Measurements from ENCODE around the gene SLC35A4. TPM values are rescaled to one million over a fixed set of nuclear protein-coding genes. Genes with fewer than 3 reads are reported as not detected.
A peak's percentile ranks its signal among the peaks of the same experiment; 100 is the strongest.
"Not testable (repeated sequence)": the region's sequence is repeated elsewhere in the genome, so short reads cannot be mapped to it uniquely, and the experiment has no call there.

Gene SLC35A4
- total RNA-seq, 2 experiments from 2014 or later: 61.8 to 65.4 TPM

DNA sequence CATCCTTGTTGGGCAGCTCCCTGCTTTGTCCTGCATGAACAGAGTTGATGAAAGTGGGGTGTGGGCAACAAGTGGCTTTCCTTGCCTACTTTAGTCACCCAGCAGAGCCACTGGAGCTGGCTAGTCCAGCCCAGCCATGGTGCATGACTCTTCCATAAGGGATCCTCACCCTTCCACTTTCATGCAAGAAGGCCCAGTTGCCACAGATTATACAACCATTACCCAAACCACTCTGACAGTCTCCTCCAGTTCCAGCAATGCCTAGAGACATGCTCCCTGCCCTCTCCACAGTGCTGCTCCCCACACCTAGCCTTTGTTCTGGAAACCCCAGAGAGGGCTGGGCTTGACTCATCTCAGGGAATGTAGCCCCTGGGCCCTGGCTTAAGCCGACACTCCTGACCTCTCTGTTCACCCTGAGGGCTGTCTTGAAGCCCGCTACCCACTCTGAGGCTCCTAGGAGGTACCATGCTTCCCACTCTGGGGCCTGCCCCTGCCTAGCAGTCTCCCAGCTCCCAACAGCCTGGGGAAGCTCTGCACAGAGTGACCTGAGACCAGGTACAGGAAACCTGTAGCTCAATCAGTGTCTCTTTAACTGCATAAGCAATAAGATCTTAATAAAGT, 3.9 kb downstream of the SLC35A4 start:
- peaks cover 50% of the 10 kb centered on the region for H3K4me1 Mint-ChIP-seq

DNA sequence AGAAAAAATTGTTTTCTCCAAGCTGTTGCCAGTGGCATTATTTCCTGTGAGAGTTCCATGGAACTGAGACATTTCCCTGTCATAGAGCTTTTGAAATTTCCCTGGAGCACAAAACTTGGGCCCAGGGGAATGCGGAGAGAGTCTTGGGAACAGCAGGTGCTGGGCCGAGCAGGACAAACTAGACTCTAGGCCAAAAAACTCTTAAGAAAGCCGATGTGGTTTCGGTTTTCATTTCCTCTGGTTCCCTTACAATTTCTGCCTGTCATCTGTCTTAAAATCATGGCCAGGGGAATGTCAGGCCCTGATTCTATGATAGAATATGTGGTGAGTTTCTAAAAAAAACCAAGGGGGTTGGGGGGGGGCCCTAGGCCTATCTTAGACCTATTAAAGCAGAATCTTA, 4.6 kb downstream of the SLC35A4 start:
- peaks cover 42% of the 10 kb centered on the region for H3K36me3 Mint-ChIP-seq (ENCODE audit: low read depth)
- DNase-seq: no peak

More for the DNA sequence above, 3.9 kb downstream of the SLC35A4 start:
- Mint-ChIP-seq H3K9me3 (ENCODE audit: low read depth) (no peaks in the 10 kb centered on the region), H3K36me3 (ENCODE audit: low read depth) (peaks cover 42% of the 10 kb centered on the region), H3K27ac (peak overlapping the region; percentile 95), H3K4me3 (no peak overlapping the region), H3K27me3 (no peaks in the 10 kb centered on the region)
- ChIA-PET CTCF (interaction anchor here (0.5 to 1.2 kb wide), 3 partner anchors 21 to 196 kb away, joined by 3 to 4 read pairs (median 3); partner anchors contain the start of gene EIF4EBP3), POLR2A (no interaction called here)
- intact Hi-C loops (cut with DNase I, micrococcal nuclease): no loop called here
- no peak for DNase-seq
- no peak for ATAC-seq

DNA sequence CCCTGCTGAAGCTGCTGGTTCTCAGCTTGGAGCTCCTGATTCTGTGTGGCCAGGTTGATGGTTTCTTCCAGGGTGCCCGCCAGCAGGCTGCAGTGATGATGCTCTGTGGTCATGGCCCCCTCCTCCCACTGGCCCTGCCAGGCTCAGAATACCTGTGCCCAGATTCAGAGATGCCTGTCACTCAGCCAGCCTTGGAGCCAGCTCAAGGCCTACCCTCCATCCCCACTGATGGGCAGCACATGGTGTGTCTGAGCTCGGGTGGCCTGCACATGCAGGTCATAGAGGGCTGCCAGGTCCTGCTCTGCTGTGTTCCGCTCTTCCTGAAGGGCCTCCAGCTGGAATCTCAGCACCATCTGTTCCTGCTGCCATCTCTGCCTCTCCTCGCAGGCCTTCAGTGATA, 5.4 kb downstream of the SLC35A4 start:
- ChIA-PET CTCF (interaction anchor here (0.6 to 1.2 kb wide), 5 partner anchors 11 to 860 kb away, joined by 3 to 5 read pairs (median 3); partner anchors contain the start of gene PCDHGA12), POLR2A (interaction anchor here (0.6 kb wide), 1 partner anchor 395 kb away, joined by 3 read pairs; the partner anchor contains the start of gene CYSTM1)
- Mint-ChIP-seq H3K9me3 (ENCODE audit: low read depth) (no peaks in the 10 kb centered on the region), H3K27me3 (no peaks in the 10 kb centered on the region), H3K27ac (peak overlapping the region; percentile 95), H3K4me1 (peaks cover 44% of the 10 kb centered on the region), H3K36me3 (ENCODE audit: low read depth) (peaks cover 37% of the 10 kb centered on the region), H3K4me3 (no peak overlapping the region)
- ATAC-seq (no peak), DNase-seq (no peak)
- intact Hi-C loops (cut with DNase I, micrococcal nuclease): no loop called here

More for the DNA sequence above, 4.6 kb downstream of the SLC35A4 start:
- Mint-ChIP-seq H3K27me3 (no peaks in the 10 kb centered on the region), H3K9me3 (ENCODE audit: low read depth) (no peaks in the 10 kb centered on the region), H3K27ac (peak overlapping the region; percentile 95), H3K4me3 (peak overlapping the region; percentile 38), H3K4me1 (peaks cover 44% of the 10 kb centered on the region)
- POLR2A ChIA-PET: interaction anchor here (0.6 kb wide), 1 partner anchor 447 kb away, joined by 3 read pairs; no protein-coding TSS in a partner anchor
- no peak for ATAC-seq
- intact Hi-C loops (cut with DNase I, micrococcal nuclease): no loop called here
- CTCF ChIA-PET: interaction anchor here (0.5 to 1.2 kb wide), 5 partner anchors 29 to 1123 kb away, joined by 3 read pairs; no protein-coding TSS in a partner anchor

DNA sequence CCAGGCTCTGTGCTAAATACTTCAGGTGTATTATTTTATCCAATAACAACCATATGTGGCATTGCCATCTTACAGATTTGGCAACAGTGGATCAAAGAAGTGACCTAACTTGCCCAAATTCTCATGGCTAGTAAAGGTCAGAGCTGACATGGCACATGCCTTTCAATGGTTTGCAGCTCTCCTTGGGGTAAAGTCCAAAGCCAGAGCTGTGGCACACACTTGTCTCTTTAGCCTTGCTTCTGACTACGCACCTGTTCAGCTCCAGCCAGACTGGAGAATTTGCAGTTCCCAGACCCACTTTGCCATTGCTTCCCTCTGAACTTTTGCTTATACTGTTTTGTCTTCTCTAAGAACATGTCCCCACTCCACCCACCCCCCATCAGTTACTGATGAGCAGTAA, 5.9 kb downstream of the SLC35A4 start:
- H3K27me3 Mint-ChIP-seq: no peaks in the 10 kb centered on the region
- ChIA-PET CTCF (interaction anchor here (0.7 to 1.1 kb wide), 2 partner anchors 10 to 860 kb away, joined by 3 to 5 read pairs; partner anchors contain the start of gene PCDHGA12), POLR2A (interaction anchor here (0.6 kb wide), 1 partner anchor 395 kb away, joined by 3 read pairs; the partner anchor contains the start of gene CYSTM1)
- peaks cover 43% of the 10 kb centered on the region for H3K4me1 Mint-ChIP-seq
- intact Hi-C loops (cut with DNase I, micrococcal nuclease): no loop called here
- H3K27ac Mint-ChIP-seq: peak overlapping the region; percentile 95
- DNase-seq: no peak
- no peaks in the 10 kb centered on the region for H3K9me3 Mint-ChIP-seq (ENCODE audit: low read depth)
- peaks cover 36% of the 10 kb centered on the region for H3K36me3 Mint-ChIP-seq (ENCODE audit: low read depth)
- H3K4me3 Mint-ChIP-seq: no peak overlapping the region
- no peak for ATAC-seq

DNA sequence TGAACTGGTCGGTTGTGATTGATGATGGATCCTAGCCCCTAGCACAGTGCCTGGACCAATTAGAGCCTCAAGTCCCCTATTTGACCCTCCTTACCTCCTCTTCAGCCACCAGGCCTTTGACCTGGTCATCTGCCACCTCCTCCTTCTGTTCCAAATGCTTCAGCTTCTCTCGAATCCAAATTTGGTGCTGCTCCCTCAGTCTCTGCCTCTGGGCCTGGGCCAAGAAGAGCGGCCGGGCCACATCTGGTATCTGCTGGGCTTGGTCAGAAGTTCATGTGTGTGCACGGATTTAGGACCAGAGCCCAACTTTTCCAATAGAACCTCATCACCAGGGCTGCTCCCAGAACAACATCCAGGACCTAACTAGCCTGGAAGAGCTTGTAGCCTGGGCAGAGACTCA, 6.5 kb downstream of the SLC35A4 start:
- Mint-ChIP-seq H3K4me1 (peaks cover 37% of the 10 kb centered on the region), H3K9me3 (ENCODE audit: low read depth) (no peaks in the 10 kb centered on the region), H3K27me3 (no peaks in the 10 kb centered on the region), H3K4me3 (no peak overlapping the region), H3K27ac (no peak overlapping the region), H3K36me3 (ENCODE audit: low read depth) (peaks cover 32% of the 10 kb centered on the region)
- CTCF ChIA-PET: interaction anchor here (1.5 kb wide), 1 partner anchor 64 kb away, joined by 4 read pairs; no protein-coding TSS in a partner anchor
- DNase-seq (no peak), ATAC-seq (no peak)
- intact Hi-C loops (cut with DNase I, micrococcal nuclease): no loop called here
- POLR2A ChIA-PET: no interaction called here

DNA sequence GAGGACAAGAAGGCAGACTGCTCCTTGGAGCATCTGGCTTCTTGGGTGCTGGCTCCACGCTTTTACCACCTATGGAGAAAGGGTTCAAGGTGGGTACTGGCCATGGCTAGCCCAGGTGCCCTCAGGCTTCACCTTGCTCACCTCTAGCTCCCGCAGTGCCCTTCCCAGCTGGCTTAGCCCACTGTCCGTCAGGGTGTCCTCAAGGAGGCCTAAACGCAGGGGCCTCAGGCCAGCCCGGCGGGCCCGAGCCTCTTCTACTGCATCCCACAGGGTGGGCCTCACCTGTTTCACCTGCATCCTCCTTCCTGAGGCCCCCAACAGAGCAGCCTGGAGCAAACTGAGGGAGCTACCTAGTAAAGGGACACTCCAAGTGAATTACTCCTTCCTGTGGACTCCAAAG, 9.1 kb downstream of the SLC35A4 start:
- H3K27me3 Mint-ChIP-seq: no peaks in the 10 kb centered on the region
- H3K4me1 Mint-ChIP-seq: peaks cover 16% of the 10 kb centered on the region
- H3K36me3 Mint-ChIP-seq (ENCODE audit: low read depth): peaks cover 10% of the 10 kb centered on the region
- DNase-seq (no peak), ATAC-seq (no peak)
- POLR2A ChIA-PET: no interaction called here
- no peak overlapping the region for H3K4me3 Mint-ChIP-seq
- H3K27ac Mint-ChIP-seq: no peak overlapping the region
- CTCF ChIA-PET: no interaction called here
- H3K9me3 Mint-ChIP-seq (ENCODE audit: low read depth): no peaks in the 10 kb centered on the region
- intact Hi-C loops (cut with DNase I, micrococcal nuclease): no loop called here

DNA sequence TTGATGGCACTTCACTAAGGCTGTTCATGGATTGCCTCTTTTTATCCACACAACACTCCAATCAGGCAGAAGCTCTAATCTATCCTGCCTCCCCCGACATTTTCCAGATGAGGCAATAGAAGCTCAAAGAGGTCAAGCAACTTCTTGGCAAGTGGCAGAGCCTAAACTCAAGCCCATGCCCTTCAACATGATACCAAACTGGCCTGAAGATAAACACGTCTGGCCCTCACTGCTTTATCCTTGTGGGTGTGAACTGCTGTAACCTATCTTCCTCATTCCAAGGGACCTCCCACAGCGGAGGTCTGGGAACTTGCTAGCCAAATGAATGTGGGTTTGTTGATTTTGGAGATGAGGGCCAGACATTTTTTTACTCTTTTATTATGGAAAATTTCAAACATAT, 9.5 kb downstream of the SLC35A4 start:
- POLR2A ChIA-PET: interaction anchor here (0.6 kb wide), 1 partner anchor 20 kb away, joined by 4 read pairs; no protein-coding TSS in a partner anchor
- Mint-ChIP-seq H3K9me3 (ENCODE audit: low read depth) (no peaks in the 10 kb centered on the region), H3K27me3 (no peaks in the 10 kb centered on the region), H3K4me1 (peaks cover 12% of the 10 kb centered on the region), H3K4me3 (no peak overlapping the region), H3K36me3 (ENCODE audit: low read depth) (peaks cover 7% of the 10 kb centered on the region), H3K27ac (no peak overlapping the region)
- CTCF ChIA-PET: interaction anchor here (0.7 kb wide), 1 partner anchor 16 kb away, joined by 3 read pairs; no protein-coding TSS in a partner anchor
- intact Hi-C loops (cut with DNase I, micrococcal nuclease): no loop called here
- no peak for ATAC-seq
- DNase-seq: no peak

DNA sequence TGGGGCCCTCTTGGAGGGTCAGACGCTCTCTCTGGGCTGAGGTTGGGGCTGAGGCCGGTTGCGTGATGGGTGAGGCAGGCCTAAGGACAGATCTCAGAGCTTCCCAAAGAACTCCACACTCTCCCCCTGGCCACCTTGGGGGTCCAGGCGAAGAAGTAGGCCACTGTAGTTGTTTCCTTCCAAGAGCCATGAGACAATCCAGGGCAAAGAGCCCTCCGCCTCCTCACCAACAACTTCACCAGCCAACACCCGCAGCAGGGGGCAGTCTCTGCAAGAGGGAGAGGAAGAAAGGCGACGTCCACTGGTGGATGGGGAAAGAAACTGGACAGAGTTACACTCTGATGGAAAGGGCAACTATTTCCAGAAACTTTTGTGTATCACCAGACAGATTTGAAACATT, 10.7 kb downstream of the SLC35A4 start:
- H3K4me1 Mint-ChIP-seq: peaks cover under 1% of the 10 kb centered on the region
- DNase-seq: peak; percentile 54
- ChIA-PET CTCF (interaction anchor here (1.4 kb wide), 1 partner anchor 59 kb away, joined by 4 read pairs; no protein-coding TSS in a partner anchor), POLR2A (no interaction called here)
- H3K36me3 Mint-ChIP-seq (ENCODE audit: low read depth): peaks cover 2% of the 10 kb centered on the region
- intact Hi-C loops (cut with DNase I, micrococcal nuclease): loop anchor here in 1 of 2 experiments (1.0 kb wide), 1 partner anchor 145 kb away; no protein-coding TSS in a partner anchor
- H3K9me3 Mint-ChIP-seq (ENCODE audit: low read depth): no peaks in the 10 kb centered on the region
- no peak overlapping the region for H3K4me3 Mint-ChIP-seq
- no peaks in the 10 kb centered on the region for H3K27me3 Mint-ChIP-seq
- no peak overlapping the region for H3K27ac Mint-ChIP-seq
- ATAC-seq: no peak

DNA sequence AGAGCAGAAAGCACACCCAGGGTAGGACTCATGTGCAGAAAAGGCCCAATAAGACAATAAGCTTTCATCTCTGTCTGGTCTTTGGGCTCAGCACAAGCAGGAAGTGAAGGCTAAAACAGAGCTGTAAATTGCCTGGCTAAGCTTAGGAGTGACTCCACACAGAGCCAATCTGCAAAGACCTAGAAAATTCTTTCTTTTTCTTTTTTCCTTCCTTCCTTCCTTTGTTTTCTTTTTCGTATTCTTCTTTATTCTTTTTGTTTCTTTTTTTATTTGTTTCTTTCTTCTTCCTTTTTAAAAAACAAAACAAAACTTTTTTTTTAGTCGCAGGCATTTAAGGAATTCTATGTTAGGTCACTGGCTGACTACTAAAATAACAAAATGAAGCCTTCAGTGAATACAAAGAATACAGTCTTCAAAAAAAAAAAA, 12.2 kb downstream of the SLC35A4 start:
- POLR2A ChIA-PET: interaction anchor here (0.7 kb wide), 1 partner anchor 213 kb away, joined by 3 read pairs; no protein-coding TSS in a partner anchor
- Mint-ChIP-seq H3K36me3 (ENCODE audit: low read depth) (no peaks in the 10 kb centered on the region), H3K4me1 (no peaks in the 10 kb centered on the region), H3K9me3 (ENCODE audit: low read depth) (no peaks in the 10 kb centered on the region), H3K4me3 (no peak overlapping the region), H3K27me3 (no peaks in the 10 kb centered on the region), H3K27ac (no peak overlapping the region)
- ATAC-seq (no peak), DNase-seq (no peak)
- intact Hi-C loops (cut with DNase I, micrococcal nuclease): no loop called here
- CTCF ChIA-PET: interaction anchor here (0.9 to 1.4 kb wide), 4 partner anchors 11 to 143 kb away, joined by 3 to 4 read pairs (median 3); partner anchors contain the start of gene EIF4EBP3

DNA sequence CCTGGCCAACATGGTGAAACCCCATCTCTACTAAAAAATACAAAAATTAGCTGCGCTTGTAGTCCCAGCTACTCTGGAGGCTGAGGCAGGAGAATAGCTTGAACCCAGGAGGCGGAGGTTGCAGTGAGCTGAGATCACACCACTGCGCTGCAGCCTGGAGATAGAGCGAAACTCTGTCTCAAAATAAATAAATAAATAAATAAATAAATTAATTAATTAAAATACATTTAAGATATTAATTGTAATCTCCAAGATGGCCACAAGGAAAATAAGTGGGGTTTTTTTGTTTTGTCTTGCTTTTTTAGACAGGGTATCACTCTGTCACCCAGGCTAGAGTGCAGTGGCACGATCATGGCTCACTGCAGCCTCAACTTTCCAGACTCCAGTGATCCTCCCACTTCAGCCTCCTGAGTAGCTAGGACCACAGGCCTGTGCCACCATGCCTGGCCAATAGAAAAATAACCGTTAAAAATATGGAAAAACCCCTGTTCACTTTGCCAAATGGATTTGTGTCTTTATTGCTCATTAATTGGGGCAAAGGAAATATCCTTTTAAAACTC, 14.6 kb downstream of the SLC35A4 start:
- POLR2A ChIA-PET: interaction anchor here (0.7 kb wide), 1 partner anchor 396 kb away, joined by 12 read pairs; no protein-coding TSS in a partner anchor
- ATAC-seq; H3K36me3 Mint-ChIP-seq (ENCODE audit: low read depth); H3K4me3 Mint-ChIP-seq; H3K9me3 Mint-ChIP-seq (ENCODE audit: low read depth); H3K27me3 Mint-ChIP-seq; DNase-seq; H3K27ac Mint-ChIP-seq; intact Hi-C loops (cut with DNase I, micrococcal nuclease); H3K4me1 Mint-ChIP-seq: not testable (repeated sequence)
- CTCF ChIA-PET: interaction anchor here (1.0 to 1.2 kb wide), 2 partner anchors 14 to 143 kb away, joined by 3 to 4 read pairs; partner anchors contain the start of gene SLC35A4

DNA sequence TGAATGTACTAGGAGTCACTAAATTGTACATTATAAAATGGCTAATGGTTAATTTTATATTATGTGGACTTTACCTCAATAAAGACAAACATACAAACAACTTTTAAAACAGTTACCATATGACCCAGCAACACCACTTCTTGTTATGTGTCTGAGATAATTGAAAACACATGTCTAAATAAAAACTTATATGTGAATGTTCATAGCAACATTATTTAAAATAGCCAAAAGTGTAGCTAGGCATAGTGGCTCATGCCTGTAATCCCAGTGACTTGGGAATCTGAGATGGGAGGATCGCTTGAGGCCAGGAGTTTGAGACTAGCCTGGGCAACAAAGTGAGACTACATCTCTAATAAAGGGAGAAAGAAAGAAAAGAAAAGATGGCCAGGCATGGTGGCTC, 22.9 kb downstream of the SLC35A4 start:
- ATAC-seq: no peak
- ChIA-PET CTCF (no interaction called here), POLR2A (no interaction called here)
- H3K9me3 Mint-ChIP-seq (ENCODE audit: low read depth): peaks cover 2% of the 10 kb centered on the region
- H3K36me3 Mint-ChIP-seq (ENCODE audit: low read depth): no peaks in the 10 kb centered on the region
- intact Hi-C loops (cut with DNase I, micrococcal nuclease): no loop called here
- H3K27ac Mint-ChIP-seq: no peak overlapping the region
- no peak for DNase-seq
- no peaks in the 10 kb centered on the region for H3K27me3 Mint-ChIP-seq
- H3K4me3 Mint-ChIP-seq: no peak overlapping the region
- H3K4me1 Mint-ChIP-seq: no peaks in the 10 kb centered on the region
